OCI-M1 (cell line): ENCODE measurements around the gene TBCC.
A peak's percentile ranks its signal among the peaks of the same experiment; 100 is the strongest.

ENCODE experiments used
- DNase-seq: peaks from one replicate; lab custom pipeline; 2025; lab: John Stamatoyannopoulos, UW

The TBCC gene

DNA sequence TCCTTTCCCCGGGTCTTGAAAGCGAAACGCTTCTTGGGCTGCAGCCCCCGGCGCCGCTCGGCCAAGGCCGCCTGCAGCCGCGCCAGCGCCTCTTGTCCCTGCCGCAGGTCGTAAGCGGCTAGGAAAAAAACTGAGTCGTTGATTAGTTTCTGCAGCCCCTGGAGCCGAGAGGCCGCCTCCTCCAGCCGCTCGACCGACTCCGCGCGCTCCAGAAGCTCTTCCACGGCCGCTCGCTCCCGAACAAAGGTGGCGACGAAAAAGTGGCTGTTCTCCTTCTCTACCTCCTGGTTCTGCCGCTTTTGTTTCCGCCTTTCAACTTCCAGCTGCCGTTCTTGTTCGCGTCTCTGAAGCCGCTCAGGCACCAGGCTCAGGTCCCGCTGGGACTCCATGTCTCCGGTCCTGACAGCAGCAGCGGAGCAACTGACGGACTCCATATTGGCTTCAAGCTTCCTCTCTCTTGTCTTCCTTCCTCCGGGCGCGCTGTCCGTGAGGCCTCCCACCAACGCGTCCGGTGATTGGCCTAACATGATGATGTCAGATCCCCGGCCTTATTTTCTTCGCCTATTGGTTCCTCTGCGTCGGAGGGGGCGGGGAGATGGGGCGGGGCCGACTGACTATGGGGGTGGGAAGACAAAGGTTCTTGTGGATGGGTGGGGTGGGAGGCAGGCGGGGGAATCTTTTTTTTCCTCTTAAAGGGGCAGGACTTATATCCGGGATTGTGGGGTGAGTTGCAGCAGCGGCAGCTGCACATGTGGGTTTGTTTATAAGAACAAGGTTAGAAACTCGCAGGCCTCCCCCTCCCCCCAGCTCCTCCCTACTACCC lies at the start of gene TBCC:
TBCC (minus strand) TSS at position 464 of the 823 bp plus-strand sequence; CDS start at position 434, 30 bp downstream.
- DNase-seq: peak; percentile 99

GRCh38 chr6:42795651-42796050 lies 49.7 kb upstream of the TBCC start:
- DNase-seq: no peak

- no peak for DNase-seq
Observed at GRCh38 chr6:42791706-42792320, 45.9 kb upstream of the TBCC start.

DNA sequence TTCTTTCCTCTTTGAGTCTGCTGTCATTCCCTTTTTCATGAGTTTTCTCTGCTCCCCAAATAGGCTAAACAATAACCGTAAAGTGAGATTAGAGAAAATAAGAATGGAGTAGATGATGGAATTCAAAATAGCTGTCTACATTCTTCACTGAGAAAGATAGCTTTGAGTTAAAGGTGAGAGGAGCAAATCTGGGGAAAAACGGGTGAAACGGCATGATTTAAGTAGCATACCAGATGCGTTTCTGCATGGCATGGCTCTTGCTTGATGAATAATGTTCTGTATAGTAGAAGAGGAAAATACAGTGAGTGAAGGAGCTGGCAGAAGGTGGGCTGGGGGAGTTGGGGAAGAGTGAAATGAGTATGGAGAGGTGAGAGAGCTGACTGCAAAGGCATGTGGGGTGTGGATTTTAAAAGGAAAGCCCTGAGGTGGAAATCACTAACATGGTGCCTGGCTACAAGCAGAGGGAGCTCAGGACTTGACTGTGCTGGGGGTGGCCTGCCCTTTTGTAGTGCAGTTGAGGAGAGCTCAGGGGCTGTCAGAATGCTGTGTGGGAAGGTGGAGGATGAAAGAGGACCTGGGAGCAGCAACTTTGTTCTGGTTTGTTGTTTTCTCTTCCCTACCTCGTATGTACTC lies 44.8 kb upstream of the TBCC start:
- DNase-seq: peak; percentile 58

DNA sequence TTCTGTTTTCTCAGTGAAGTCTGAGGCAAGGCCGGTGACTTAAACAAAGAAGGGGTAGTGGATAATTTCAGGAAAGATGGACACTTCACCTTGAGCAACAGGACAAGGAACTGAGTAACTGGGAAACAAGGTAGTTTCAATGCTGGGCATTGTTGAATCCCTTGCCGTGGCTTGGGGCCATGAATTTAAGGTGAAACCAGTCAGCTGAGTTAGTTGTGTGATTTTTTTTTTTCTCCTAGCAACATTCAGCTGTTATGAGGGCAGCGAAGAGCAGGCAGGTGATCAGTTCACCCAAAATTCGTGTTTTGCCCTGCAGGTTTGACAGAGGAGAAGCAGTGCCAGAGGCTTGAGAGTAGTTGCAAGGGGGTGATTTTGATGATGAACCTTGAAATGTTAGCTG lies 42.8 kb upstream of the TBCC start:
- DNase-seq: no peak

DNA sequence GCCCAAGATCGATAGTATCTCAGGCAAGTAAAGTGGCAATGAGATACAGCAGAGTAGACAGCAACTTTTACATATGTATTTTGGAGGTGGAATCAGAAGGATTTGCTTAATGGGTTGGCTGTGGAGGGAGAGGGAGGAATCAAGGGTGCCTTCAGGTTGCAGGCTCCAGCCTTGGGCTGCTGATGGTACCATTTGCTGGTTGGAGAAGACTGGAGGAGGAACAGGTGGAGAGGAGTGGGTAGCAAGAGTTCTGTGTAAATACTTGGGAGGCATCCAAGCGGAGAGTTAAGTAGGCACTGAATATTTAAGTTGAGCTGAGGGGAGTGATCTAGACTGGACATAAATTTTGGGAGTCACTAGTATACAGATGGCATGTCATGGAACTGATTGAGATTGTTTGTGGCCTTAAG lies 41.2 kb upstream of the TBCC start:
- no peak for DNase-seq

GRCh38 chr6:42786525-42786985 lies 40.7 kb upstream of the TBCC start:
- DNase-seq: peak; percentile 65

- peak; percentile 42 for DNase-seq
Observed at GRCh38 chr6:42784717-42785498, 39.0 kb upstream of the TBCC start.

DNA sequence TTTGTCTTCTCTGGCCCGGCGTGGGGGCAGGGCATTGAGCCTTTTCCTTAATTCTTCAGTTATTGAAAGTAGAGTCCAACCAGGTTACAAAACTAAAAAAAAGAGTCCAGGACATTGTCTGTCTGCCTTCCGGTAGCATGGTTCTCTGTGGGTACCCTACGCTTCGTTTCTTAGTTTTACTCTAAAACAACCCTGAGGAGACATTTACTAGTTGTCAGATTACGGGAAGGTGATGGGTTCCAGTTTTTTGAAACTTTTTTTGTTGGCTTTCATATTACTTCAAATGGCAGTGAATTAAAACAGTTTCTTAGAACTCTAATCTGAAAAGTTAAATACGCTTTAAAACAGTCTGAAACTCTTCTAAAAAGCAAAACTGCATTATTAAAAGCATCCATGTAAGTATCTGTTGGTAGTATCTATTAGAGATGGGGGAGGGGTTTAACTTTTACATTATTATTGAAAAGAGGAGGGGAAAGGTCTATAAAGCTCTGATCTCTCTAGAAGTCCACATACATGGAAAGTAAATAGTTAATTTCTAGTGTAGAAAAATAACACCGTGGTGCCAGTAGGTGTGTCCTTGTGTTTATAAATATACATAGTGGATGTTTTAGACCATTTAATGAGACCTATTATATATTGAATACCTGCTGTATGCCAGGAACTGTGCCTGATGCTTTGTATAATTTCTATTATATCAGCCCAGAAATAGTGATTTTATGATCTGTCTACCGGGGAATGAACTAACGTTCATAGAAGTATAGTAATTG lies 38.2 kb upstream of the TBCC start:
- peak; percentile 82 for DNase-seq

DNA sequence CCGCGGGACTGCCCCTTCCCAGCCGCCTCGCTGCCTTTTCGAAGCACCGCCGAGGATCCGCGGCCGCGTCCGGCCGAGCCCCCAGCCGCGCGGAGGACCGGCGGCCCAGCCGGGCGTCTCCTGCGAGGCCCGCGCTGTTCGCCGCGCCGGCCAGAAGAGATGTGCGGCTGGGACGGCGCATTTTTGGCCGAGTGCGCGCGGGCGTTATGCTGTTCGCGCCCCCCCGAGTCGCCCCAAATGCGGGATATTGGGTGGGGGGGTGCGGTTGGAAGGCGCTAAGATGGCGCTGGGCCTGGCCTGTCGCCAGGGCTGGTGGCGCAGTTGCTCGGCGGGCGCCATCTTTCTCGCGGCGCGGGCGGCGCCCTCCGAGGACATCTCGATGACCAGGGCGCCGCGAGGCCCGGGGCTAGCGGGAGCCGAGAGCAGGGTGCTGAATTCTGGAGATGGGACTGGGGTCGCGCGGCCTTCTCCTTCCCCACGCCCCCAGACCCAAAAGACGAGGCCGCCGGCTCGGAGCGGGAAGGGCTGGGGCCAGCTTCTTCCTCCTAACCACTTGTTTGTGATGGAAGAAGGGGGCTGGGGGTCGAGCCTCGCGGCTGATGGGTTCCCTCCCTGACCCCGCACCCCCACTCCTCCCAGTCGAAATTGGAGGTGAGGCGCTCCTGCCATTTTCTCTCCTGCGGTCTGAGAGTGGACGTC lies 37.4 kb upstream of the TBCC start:
- peak; percentile 83 for DNase-seq

DNA sequence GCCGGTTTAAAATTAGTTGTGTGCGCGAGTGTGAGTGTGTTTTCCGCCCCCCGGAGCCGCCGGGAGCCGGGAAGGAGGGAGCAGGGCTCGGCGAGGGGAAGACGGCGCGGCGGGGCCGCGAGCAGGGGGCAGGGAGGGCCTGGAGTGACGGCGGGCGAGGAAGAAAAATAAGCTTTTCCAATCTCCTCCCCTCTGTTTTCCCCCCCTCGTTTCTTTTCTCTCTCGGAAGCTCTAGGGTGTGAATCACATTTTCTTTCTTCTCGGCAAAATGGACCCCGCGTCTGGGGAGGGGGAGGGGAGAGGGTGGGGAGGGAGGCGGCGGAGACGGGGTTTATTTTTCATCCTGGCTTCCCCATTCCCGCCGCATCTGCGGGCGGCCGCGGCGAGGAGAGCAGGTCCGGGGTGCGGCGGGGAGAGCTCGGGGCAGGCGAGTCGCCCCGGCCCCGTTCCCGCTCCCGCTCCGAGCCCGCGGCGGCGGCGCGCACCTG lies 36.8 kb upstream of the TBCC start:
- DNase-seq: peak; percentile 85

DNA sequence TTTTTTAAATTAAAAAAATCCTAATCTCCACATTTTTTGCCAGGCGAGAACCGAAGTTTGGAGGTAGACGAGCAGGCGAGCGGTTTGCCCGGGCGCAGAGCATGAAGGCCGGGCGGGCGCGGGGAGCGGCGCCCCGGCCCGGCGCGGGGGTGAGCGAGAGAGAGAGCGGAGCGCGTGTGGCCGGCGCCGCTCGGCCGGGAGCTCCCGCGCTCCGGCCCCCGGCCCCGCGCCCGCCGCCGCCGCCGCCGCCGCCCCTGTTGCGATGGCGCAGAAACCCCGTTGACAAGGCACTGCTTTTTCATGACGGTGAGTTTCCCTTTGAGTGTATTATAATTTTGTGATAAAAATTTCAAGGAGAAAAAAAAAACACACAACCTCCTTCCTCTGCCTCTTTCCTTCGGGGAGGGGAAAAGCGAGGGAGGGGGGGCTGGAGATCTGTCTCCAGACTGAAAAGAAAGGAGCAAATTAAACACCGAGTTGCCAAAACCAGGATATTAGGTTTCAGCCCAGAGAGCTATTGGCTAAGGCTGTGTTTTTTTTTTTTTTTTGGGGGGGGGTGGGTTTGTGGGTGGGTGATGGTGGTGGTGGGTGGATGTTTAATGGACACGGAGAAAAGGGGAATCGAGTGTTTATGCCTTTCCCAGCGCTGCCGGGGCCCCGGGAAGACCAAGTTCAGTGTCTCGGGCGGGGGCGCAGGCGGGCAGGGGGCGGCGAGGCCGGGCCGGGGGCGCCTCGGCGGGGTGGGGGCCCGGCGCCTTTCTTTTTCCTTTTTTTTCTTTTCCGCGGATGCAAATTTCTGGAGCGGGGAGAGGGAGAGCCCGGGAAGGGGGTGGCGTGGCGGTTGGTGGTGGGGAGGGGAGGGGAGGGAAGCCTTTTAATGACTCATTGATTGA lies 36.1 kb upstream of the TBCC start, which contains the start of gene BICRAL:
BICRAL (plus strand) TSS at position 257 of the 893 bp plus-strand sequence. CDS start 39,971 bp downstream, outside the sequence.
- DNase-seq: peak; percentile 87

- peak; percentile 78 for DNase-seq
Observed at GRCh38 chr6:42781546-42781795, 35.6 kb upstream of the TBCC start.

DNA sequence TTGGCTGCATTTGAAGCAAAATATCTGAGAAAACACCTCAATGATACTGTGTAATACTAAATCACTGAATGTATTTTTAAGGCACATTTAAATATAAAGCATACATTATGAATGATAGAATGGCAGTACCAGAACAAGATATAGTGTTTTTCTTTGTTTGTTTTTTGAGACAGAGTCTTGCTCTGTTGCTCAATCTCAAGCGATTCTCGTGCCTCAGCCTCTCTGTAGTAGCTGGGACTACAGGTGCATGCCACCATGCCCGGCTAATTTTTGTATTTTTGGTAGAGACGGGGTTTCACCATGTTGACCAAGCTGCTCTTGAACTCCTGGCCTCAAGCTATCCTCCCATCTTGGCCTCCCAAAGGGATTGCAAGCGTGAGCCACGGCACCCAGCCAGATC lies 33.6 kb upstream of the TBCC start:
- no peak for DNase-seq

DNA sequence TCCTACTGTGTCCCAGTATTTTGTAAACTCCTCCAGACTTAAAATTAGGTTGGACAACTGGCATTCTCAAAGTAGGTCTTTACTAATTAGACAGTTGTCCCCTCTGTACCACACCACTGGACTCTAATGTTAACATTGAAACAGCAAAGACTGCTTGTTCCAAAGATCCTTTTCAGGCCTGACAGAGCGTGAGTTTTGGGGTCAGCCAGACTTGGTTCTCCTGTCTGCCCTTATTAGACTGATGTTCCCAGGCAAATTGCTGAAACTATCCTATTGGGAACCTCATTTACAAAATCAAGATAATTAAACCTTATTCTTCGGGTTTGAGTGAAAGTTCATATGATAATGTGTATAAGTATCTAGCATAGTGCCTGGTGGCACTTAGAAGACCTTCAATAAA lies 32.2 kb upstream of the TBCC start:
- peak; percentile 61 for DNase-seq

- peak; percentile 95 for DNase-seq
Observed at GRCh38 chr6:42777126-42777822, 31.4 kb upstream of the TBCC start.

DNA sequence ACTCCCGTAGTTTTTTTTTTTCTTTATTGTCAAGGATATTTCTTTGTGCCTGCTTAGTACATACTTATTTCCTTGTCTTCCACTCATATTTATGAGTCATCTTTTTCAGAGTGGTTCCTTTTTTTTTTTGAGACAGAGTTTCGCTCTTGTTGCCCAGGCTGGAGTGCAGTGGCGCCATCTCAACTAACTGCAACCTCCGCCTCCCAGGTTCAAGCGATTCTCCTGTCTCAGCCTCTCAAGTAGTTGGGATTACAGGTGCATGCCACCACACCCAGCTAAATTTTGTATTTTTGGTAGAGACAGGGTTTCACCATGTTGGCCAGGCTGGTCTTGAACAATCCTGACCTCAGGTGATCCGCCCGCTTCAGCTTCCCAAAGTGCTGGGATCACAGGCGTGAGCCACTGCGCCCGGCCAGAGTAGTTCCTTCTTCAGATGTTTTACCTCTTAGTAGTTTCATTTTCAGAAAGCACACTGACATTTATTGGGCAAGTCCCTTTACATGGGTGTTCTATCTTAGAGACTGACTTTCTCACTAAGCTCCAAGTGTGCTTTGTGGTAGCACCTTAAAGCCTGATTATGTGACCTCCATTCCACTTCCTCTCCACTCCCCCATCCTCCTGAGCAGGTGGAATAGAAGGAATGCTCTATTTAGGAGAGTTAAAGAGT lies 29.1 kb upstream of the TBCC start:
- peak; percentile 72 for DNase-seq

DNA sequence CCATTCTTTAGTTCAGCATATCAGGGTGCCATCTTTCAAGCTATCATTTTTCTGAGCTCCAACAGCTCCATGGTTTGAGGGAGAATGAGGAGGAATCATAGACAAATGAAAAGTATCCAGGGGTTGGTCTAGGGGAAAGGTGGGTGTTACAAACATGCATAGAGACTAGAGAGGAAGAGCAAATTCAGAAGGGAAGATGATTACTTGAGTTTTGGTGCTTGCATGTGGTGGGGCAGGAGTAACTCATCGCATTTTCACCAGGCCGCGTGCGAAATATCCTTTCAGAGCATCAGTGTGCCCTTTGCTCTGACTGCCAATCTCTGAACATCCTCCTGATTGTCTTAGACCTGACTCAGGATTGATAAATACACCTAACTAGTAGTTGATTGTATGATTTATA lies 28.3 kb upstream of the TBCC start:
- no peak for DNase-seq

GRCh38 chr6:42771741-42772100 lies 25.8 kb upstream of the TBCC start:
- no peak for DNase-seq
